Fibroblast of pulmonary artery (primary cell): ENCODE results near the gene PRPF31.
A peak's percentile ranks its signal among the peaks of the same experiment; 100 is the strongest.

Source experiments
- DNase-seq: peaks from one replicate; pipeline ENCODE4 v3.0.0-alpha.2; 2010; ENCODE audit warnings: low read depth
- H3K4me3 ChIP-seq: replicated peaks from 2 replicates; pipeline ENCODE4 v1.5.1; 2011; ENCODE audit warnings: low read depth, mild to moderate bottlenecking, control low read depth, low read length, moderate library complexity
- CTCF ChIP-seq: IDR thresholded peaks from 2 replicates; pipeline ENCODE4 v1.5.1; 2011; ENCODE audit warnings: mild to moderate bottlenecking, control low read depth, low read length, inconsistent platforms; ENCODE audit errors: missing control alignments

PRPF31 gene

GRCh38 chr19:54136086-54136863 is 20.7 kb downstream of the PRPF31 start:
- TF ChIP-seq CTCF, result no peak
- DNase-seq, result peak; percentile 27
- peak overlapping the region; percentile 64 for H3K4me3 ChIP-seq

GRCh38 chr19:54136864-54137698 is 21.5 kb downstream of the PRPF31 start:
- DNase-seq, result peak; percentile 100
- peak overlapping the region; percentile 84 for H3K4me3 ChIP-seq
- TF ChIP-seq CTCF, result no peak

GRCh38 chr19:54137699-54138488 is 22.3 kb downstream of the PRPF31 start, which contains the start of gene CNOT3:
TSS of gene CNOT3 (plus strand) at chr19:54137762. CDS start at chr19:54142979, 5,217 bp downstream.
- H3K4me3 ChIP-seq, result peak within 1 kb of the TSS; percentile 84
- no peak for TF ChIP-seq CTCF
- no peak for DNase-seq

GRCh38 chr19:54138489-54139256 is 23.1 kb downstream of the PRPF31 start:
- peak overlapping the region; percentile 84 for H3K4me3 ChIP-seq
- TF ChIP-seq CTCF, result no peak
- DNase-seq, result no peak

GRCh38 chr19:54141356-54141755 is 25.8 kb downstream of the PRPF31 start:
- TF ChIP-seq CTCF, result no peak
- DNase-seq, result no peak
- H3K4me3 ChIP-seq, result no peak overlapping the region
